Measurements from ENCODE around the gene LDLRAD1.
A peak's percentile ranks its signal among the peaks of the same experiment; 100 is the strongest.

Gene LDLRAD1

DNA sequence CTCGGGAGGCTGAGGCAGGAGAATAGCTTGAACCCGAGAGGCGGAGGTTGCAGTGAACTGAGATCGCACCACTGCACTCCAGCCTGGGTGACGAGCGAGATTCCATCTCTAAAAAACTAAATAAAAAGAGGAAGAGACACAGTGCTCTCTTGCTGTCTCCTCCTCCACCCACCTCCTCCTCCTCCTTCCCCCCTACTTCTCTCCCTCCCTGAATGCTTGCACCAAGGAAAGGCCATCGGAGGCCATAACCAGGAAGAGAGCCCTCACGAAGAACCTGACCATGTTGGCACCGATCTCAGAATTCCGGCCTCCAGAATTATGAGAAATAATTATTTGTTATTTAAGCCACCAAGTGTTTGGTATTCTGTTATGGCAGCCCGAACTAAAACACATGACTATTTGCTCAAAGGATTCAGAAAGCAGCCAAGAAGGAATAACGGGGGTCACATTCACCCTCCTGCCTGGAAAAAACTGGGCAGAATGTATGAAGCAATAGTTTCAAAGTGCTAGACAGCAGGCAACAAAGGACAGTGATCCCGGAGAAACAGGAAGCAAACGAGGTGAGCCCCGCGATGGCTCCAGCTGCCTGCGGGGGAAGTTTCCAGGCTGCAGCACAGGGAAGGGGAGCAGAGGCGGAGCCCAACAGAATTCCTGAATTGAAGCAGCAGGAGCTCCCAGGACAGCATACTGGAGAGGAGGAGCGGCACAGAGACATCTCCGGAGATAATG is 35.8 kb downstream of the LDLRAD1 start:
- no peaks in the 10 kb centered on the region for H3K79me1 ChIP-seq (replicated peaks; ENCODE audit: low read length, poor library complexity, severe bottlenecking)
- WGBS: 52% methylated on average over 19 of the region's 20 CpGs
- peak overlapping the region; percentile 74 for H4K8ac ChIP-seq (ENCODE audit: low read length)
- H3K36me3 ChIP-seq (ENCODE audit: control insufficient read depth in 1 of 2, insufficient read depth in 2 of 2, low read depth in 1 of 2, low read length in 2 of 2): no peaks in the 10 kb centered on the region
- H3K14ac ChIP-seq (ENCODE audit: low read length in 2 of 2): no peak overlapping the region
- H3K9me3 ChIP-seq (ENCODE audit: control insufficient read depth, low read length): no peaks in the 10 kb centered on the region
- peak overlapping the region; percentile 19 for H3K4me2 ChIP-seq (ENCODE audit: low read length, poor library complexity, severe bottlenecking)
- peak overlapping the region; percentile 81 for H3K27ac ChIP-seq (ENCODE audit: low read length, poor library complexity, severe bottlenecking)
- no peak overlapping the region for H2AK5ac ChIP-seq (ENCODE audit: low read length, severe bottlenecking)
- H2AFZ ChIP-seq (ENCODE audit: low read depth, low read length): peak overlapping the region; percentile 84
- peak overlapping the region; percentile 19 for H2BK5ac ChIP-seq (ENCODE audit: low read depth, low read length, poor library complexity, severe bottlenecking)
- H2BK120ac ChIP-seq (ENCODE audit: low read depth, low read length): no peak overlapping the region
- H2BK12ac ChIP-seq (ENCODE audit: low read length in 2 of 2): peak overlapping the region in 1 of 2 experiments; percentile 43
- peak overlapping the region; percentile 22 to 79 for H3K4me3 ChIP-seq (ENCODE audit: insufficient read depth in 1 of 2, low read depth in 1 of 2, low read length in 2 of 2)
- peaks cover 12% of the 10 kb centered on the region for H3K4me1 ChIP-seq (ENCODE audit: control insufficient read depth, insufficient read depth, low read depth, low read length)
- no peaks in the 10 kb centered on the region for H3K27me3 ChIP-seq (ENCODE audit: control insufficient read depth in 1 of 2, insufficient read depth in 1 of 2, low read length in 2 of 2)
- H3K18ac ChIP-seq (ENCODE audit: low read depth in 1 of 2, low read length in 2 of 2): peak overlapping the region in 1 of 2 experiments; percentile 78
- H4K91ac ChIP-seq (ENCODE audit: low read length): no peak overlapping the region
- H3K23ac ChIP-seq (ENCODE audit: low read length in 2 of 2): no peak overlapping the region
- peak overlapping the region; percentile 89 for H3K9ac ChIP-seq (ENCODE audit: low read length)
- peak overlapping the region in 1 of 2 experiments; percentile 47 for H3K4ac ChIP-seq (ENCODE audit: low read depth in 1 of 2, low read length in 2 of 2)
- DNase-seq: peak; percentile 68
- H2BK15ac ChIP-seq (ENCODE audit: low read depth, poor library complexity, severe bottlenecking): no peak overlapping the region

DNA sequence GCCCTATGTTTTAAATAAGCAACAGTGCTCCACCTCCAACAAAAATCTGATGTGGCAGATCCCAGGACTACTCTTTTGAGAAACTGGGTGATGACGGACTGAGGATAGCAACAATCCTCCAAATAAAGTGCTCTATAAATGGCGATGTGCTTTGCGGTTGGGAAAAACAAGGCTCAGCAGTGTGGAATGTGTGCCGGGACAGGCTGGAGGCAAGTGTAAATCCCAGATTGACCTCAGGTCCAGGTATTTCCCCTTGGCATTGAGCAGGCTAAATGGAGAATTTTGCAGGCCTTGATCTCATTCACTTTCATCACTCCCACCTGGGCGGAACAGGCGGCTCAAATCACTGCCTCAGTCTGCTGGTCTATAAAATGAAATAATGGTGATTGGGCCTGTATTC is 36.8 kb downstream of the LDLRAD1 start:
- Histone ChIP-seq H3K4me1 (ENCODE audit: control insufficient read depth, insufficient read depth, low read depth, low read length) (peaks cover 12% of the 10 kb centered on the region), H3K9ac (ENCODE audit: low read length) (no peak overlapping the region), H3K79me1 (replicated peaks; ENCODE audit: low read length, poor library complexity, severe bottlenecking) (no peaks in the 10 kb centered on the region), H3K27ac (ENCODE audit: low read length, poor library complexity, severe bottlenecking) (no peak overlapping the region), H3K36me3 (ENCODE audit: control insufficient read depth in 1 of 2, insufficient read depth in 2 of 2, low read depth in 1 of 2, low read length in 2 of 2) (peaks cover 0 to 6% of the 10 kb centered on the region in 2 experiments), H3K14ac (ENCODE audit: low read length in 2 of 2) (no peak overlapping the region), H4K8ac (ENCODE audit: low read length) (no peak overlapping the region), H3K4me3 (ENCODE audit: insufficient read depth in 1 of 2, low read depth in 1 of 2, low read length in 2 of 2) (no peak overlapping the region), H3K4me2 (ENCODE audit: low read length, poor library complexity, severe bottlenecking) (no peak overlapping the region), H3K9me3 (ENCODE audit: control insufficient read depth, low read length) (no peaks in the 10 kb centered on the region), H2AFZ (ENCODE audit: low read depth, low read length) (no peak overlapping the region), H2BK120ac (ENCODE audit: low read depth, low read length) (no peak overlapping the region), H3K18ac (ENCODE audit: low read depth in 1 of 2, low read length in 2 of 2) (no peak overlapping the region), H2BK12ac (ENCODE audit: low read length in 2 of 2) (no peak overlapping the region), H4K91ac (ENCODE audit: low read length) (no peak overlapping the region), H3K23ac (ENCODE audit: low read length in 2 of 2) (no peak overlapping the region), H3K4ac (ENCODE audit: low read depth in 1 of 2, low read length in 2 of 2) (no peak overlapping the region), H2AK5ac (ENCODE audit: low read length, severe bottlenecking) (peak overlapping the region; percentile 92), H3K27me3 (ENCODE audit: control insufficient read depth in 1 of 2, insufficient read depth in 1 of 2, low read length in 2 of 2) (no peaks in the 10 kb centered on the region), H2BK15ac (ENCODE audit: low read depth, poor library complexity, severe bottlenecking) (no peak overlapping the region), H2BK5ac (ENCODE audit: low read depth, low read length, poor library complexity, severe bottlenecking) (no peak overlapping the region)
- DNase-seq: no peak
- 96% methylated on average over 6 of the region's 6 CpGs for WGBS

- peaks cover 0 to 6% of the 10 kb centered on the region in 2 experiments for H3K36me3 ChIP-seq (ENCODE audit: control insufficient read depth in 1 of 2, insufficient read depth in 2 of 2, low read depth in 1 of 2, low read length in 2 of 2)
- no peak overlapping the region for H4K91ac ChIP-seq (ENCODE audit: low read length)
- no peaks in the 10 kb centered on the region for H3K27me3 ChIP-seq (ENCODE audit: control insufficient read depth in 1 of 2, insufficient read depth in 1 of 2, low read length in 2 of 2)
- no peak overlapping the region for H3K14ac ChIP-seq (ENCODE audit: low read length in 2 of 2)
- no peak for DNase-seq
- no peak overlapping the region for H2AFZ ChIP-seq (ENCODE audit: low read depth, low read length)
- H3K9me3 ChIP-seq (ENCODE audit: control insufficient read depth, low read length): no peaks in the 10 kb centered on the region
- H3K27ac ChIP-seq (ENCODE audit: low read length, poor library complexity, severe bottlenecking): no peak overlapping the region
- peaks cover 12% of the 10 kb centered on the region for H3K4me1 ChIP-seq (ENCODE audit: control insufficient read depth, insufficient read depth, low read depth, low read length)
- H2BK120ac ChIP-seq (ENCODE audit: low read depth, low read length): no peak overlapping the region
- no peak overlapping the region for H2BK12ac ChIP-seq (ENCODE audit: low read length in 2 of 2)
- no peak overlapping the region for H2BK15ac ChIP-seq (ENCODE audit: low read depth, poor library complexity, severe bottlenecking)
- no peaks in the 10 kb centered on the region for H3K79me1 ChIP-seq (replicated peaks; ENCODE audit: low read length, poor library complexity, severe bottlenecking)
- H3K4me3 ChIP-seq (ENCODE audit: insufficient read depth in 1 of 2, low read depth in 1 of 2, low read length in 2 of 2): no peak overlapping the region
- H3K4ac ChIP-seq (ENCODE audit: low read depth in 1 of 2, low read length in 2 of 2): no peak overlapping the region
- H2AK5ac ChIP-seq (ENCODE audit: low read length, severe bottlenecking): no peak overlapping the region
- H2BK5ac ChIP-seq (ENCODE audit: low read depth, low read length, poor library complexity, severe bottlenecking): peak overlapping the region; percentile 25
- no peak overlapping the region for H3K23ac ChIP-seq (ENCODE audit: low read length in 2 of 2)
- H3K4me2 ChIP-seq (ENCODE audit: low read length, poor library complexity, severe bottlenecking): no peak overlapping the region
- no peak overlapping the region for H3K9ac ChIP-seq (ENCODE audit: low read length)
- no peak overlapping the region for H4K8ac ChIP-seq (ENCODE audit: low read length)
- 93% methylated on average over 13 of the region's 13 CpGs for WGBS
- no peak overlapping the region for H3K18ac ChIP-seq (ENCODE audit: low read depth in 1 of 2, low read length in 2 of 2)
Measured at GRCh38 chr1:53979712-53980450, 38.1 kb downstream of the LDLRAD1 start.

GRCh38 chr1:53975861-53976260 is 42.1 kb downstream of the LDLRAD1 start:
- Histone ChIP-seq H3K4me2 (ENCODE audit: low read length, poor library complexity, severe bottlenecking) (no peak overlapping the region), H3K27ac (ENCODE audit: low read length, poor library complexity, severe bottlenecking) (no peak overlapping the region), H2AFZ (ENCODE audit: low read depth, low read length) (no peak overlapping the region)

More at GRCh38 chr1:53975861-53976260, 42.1 kb downstream of the LDLRAD1 start:
- WGBS: 97% methylated on average over 2 of the region's 7 CpGs
- H4K91ac ChIP-seq (ENCODE audit: low read length): no peak overlapping the region
- no peak overlapping the region for H3K4me3 ChIP-seq (ENCODE audit: insufficient read depth in 1 of 2, low read depth in 1 of 2, low read length in 2 of 2)
- no peak overlapping the region for H3K23ac ChIP-seq (ENCODE audit: low read length in 2 of 2)
- H2AK5ac ChIP-seq (ENCODE audit: low read length, severe bottlenecking): no peak overlapping the region
- H3K27me3 ChIP-seq (ENCODE audit: control insufficient read depth in 1 of 2, insufficient read depth in 1 of 2, low read length in 2 of 2): no peaks in the 10 kb centered on the region
- peaks cover 5% of the 10 kb centered on the region for H3K4me1 ChIP-seq (ENCODE audit: control insufficient read depth, insufficient read depth, low read depth, low read length)
- H3K14ac ChIP-seq (ENCODE audit: low read length in 2 of 2): no peak overlapping the region
- no peak overlapping the region for H2BK15ac ChIP-seq (ENCODE audit: low read depth, poor library complexity, severe bottlenecking)
- no peak overlapping the region for H3K18ac ChIP-seq (ENCODE audit: low read depth in 1 of 2, low read length in 2 of 2)
- H2BK5ac ChIP-seq (ENCODE audit: low read depth, low read length, poor library complexity, severe bottlenecking): no peak overlapping the region
- no peak overlapping the region for H2BK120ac ChIP-seq (ENCODE audit: low read depth, low read length)
- H3K36me3 ChIP-seq (ENCODE audit: control insufficient read depth in 1 of 2, insufficient read depth in 2 of 2, low read depth in 1 of 2, low read length in 2 of 2): peaks cover 10 to 20% of the 10 kb centered on the region in 2 experiments
- H3K9me3 ChIP-seq (ENCODE audit: control insufficient read depth, low read length): no peaks in the 10 kb centered on the region
- no peak overlapping the region for H2BK12ac ChIP-seq (ENCODE audit: low read length in 2 of 2)
- peaks cover 3% of the 10 kb centered on the region for H3K79me1 ChIP-seq (replicated peaks; ENCODE audit: low read length, poor library complexity, severe bottlenecking)
- no peak for DNase-seq
- no peak overlapping the region for H3K4ac ChIP-seq (ENCODE audit: low read depth in 1 of 2, low read length in 2 of 2)
- H4K8ac ChIP-seq (ENCODE audit: low read length): no peak overlapping the region
- no peak overlapping the region for H3K9ac ChIP-seq (ENCODE audit: low read length)
